Activated CD4-positive, alpha-beta T cell treated with anti-CD3 and anti-CD28 coated beads, Interleukin-2, amount 50 U/mL, for 16 hours (primary cell): ENCODE data around the gene GPR45.
A peak's percentile ranks its signal among the peaks of the same experiment; 100 is the strongest.
"Not testable (repeated sequence)": the region's sequence is repeated elsewhere in the genome, so short reads cannot be mapped to it uniquely, and the experiment has no call there.

Experiments used
- DNase-seq: peaks from one replicate; pipeline ENCODE4 v3.0.0-alpha.2; 2020

Gene GPR45, protein sequence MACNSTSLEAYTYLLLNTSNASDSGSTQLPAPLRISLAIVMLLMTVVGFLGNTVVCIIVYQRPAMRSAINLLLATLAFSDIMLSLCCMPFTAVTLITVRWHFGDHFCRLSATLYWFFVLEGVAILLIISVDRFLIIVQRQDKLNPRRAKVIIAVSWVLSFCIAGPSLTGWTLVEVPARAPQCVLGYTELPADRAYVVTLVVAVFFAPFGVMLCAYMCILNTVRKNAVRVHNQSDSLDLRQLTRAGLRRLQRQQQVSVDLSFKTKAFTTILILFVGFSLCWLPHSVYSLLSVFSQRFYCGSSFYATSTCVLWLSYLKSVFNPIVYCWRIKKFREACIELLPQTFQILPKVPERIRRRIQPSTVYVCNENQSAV

DNA sequence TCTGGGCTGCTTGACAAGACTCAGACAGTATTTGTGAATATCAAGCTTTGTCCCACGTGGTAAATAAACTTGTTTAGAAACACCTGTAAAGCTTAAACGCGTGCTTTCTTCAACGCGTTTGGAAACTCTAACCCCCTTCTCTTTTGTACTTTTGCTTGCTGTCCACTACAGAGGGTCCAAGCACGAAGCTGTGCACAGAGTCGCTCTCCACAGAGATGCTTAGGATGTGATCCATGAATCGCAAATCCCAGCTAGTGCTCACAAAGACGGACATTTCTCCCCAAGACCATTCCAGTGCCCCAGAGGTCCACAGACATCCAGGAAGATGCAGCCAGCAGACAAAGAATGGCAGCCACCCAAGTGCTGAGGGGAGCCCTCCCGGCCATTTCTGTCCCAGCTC is at the start of gene GPR45:
GPR45 (plus strand) TSS at position 301 of the 400 bp plus-strand sequence. CDS start 116 bp downstream, outside the sequence.
- no peak for DNase-seq

DNA sequence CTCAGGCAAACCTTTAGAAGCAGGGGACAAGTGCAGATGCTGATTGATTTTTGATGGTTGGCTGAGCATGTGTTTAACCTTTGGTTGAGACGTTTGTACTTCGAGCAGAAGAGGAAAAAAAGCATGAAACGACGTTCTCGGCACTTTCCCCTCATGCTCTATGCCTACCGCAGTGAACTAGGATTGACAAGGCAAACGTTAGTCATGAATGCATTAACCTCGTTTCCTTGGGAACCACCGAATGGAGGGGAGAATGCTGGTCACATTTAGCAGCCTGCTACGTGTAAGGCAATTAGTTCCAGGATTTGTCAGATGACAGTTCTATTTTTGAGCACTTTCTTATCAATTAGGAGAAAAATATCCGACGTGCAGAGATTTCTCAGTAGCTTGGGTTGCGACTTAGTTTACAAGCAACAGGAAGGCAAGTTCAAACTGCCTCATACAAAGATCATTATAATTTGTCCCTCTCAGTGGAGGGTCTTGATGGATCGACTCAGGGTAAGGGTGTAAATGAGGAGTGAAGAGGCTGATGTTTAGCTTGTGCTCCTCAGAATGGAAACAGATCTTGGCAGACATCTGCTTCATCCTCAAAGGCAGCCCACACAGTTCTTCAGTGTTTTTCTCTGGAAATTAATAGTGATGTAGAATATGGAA is 47.4 kb upstream of the GPR45 start:
- no peak for DNase-seq

DNA sequence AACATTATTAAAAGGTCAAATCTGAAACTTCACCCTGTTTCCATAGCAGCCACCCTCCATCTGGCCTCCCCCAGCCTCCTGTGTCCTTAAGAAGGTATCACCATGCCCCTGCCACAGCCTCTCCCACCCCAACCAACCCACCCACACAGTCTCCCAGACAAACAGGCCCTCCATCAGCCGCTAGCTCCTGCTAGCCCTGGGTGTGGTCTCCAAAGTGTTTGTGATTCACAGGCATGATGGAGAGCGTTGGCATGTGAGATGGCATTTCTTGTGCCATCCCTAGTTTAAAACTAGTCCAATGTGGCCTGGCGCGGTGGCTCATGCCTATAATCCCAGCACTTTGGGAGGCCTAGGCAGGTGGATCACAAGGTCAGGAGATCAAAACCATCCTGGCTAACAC is 44.9 kb upstream of the GPR45 start:
- DNase-seq, result no peak

DNA sequence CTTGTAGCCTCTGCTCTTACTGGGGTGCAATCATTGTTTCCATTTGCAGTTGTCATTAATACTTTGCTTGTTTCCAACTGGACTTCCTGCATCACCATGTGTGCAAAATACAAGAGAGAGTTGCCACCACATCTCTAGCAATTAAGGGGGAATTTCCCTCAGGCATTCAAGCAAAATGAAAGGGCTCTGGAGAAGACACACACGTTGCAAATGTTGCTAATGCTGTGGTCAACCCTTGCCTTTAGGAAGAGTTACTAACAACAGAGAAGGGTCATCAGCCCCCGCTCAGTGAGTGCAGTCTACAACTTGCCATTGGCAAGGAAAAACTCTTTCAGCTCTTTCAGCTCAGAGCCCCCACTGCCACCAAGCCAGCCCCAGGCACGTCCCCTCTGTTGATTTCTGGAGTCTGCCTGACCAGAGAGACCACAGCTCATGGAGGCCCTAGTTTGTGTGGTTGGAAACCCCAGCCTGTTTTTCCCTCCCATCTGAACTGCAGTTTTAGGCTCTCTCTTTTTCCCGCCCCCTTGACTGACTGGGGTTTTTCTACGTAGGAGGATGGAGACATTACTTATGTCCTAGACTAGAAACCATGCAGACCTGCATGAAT is 25.9 kb upstream of the GPR45 start:
- no peak for DNase-seq

DNA sequence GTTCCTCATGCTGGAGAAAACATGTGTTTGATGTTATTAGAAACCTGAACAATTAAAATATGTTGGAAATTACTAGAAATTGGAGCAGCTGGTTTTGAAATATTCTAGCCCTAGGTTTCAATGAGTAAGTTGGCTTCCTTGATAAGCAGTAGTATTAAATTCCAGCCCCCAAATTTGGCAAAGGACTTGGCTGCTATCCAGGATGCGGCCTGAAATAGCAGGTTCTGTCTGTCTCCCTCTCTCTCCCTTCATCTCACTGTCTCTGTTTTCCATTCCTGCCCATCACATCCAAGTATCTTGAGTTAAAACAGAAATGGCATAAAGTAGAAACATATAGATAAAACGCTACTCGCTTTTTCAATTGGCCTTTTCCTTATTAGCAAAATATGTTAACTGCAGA is 20.9 kb upstream of the GPR45 start:
- no peak for DNase-seq

DNA sequence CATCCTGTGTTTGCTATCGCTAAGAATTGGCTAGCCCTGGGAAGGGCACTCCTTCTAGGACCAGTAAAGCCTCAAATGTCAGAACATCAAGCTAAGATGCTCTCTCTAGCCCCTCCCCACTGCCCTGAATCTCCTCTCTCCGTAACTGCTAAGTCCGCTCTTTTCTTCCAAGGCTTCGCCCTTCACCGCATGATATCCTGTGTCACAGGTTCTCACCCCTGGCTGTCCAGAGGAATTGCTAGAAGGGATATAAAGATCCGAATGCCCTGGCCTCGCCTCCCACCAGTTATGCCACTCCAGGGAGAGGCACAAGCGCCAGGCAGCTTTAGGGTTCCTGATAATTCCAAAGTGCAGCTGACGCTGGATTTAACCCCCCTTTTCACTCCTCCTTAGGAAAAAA is 17.1 kb upstream of the GPR45 start:
- no peak for DNase-seq

DNA sequence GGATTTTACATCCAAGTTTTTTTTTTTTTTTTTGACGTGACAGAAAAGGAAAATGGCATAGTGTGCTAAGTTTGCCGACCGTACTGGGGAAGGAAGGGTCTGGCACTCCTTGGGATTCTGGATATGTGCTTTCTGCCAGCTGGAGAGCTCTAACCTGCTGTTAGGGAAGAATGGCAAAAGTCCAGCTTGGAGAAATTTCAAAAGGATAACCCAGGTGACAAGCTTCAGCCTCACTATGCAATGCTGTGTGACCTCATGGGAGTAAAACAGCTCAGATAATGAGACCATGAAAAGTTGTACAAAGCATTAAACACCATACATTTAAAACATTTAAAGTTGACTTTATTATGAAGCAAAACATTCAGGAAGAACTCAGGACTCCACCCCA is 10.3 kb upstream of the GPR45 start:
- no peak for DNase-seq

DNA sequence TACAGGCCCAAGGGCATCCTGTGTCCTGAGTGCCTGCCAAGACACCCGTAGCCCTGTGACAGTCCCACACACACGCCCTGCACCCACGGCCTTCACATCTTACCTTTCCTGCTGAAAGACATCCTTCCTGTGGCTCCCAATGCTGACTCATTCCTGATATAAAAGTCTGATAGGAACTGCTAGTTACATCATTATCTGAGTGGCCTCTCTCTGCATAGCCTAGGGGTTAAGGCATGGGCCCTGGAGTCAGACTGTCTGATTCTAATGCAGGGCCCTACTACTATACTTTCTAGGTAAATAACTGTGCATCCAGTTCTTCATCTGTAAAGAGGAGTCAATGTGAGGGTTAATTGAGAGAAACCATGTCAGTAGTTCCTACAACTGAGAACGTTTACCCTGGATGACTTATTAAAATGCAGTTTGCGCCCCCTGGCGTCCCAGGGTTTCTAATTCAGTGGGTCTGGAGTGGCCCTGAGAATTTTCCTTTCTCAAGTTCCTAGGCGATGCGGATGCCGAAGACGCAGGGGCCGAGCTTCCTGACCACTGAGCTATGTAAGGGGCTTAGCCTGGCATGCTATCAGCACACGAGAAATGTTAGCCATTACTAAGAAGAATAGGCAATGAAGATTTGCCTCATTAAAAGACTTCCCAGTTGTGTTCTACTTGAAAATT is 6.0 kb upstream of the GPR45 start:
- DNase-seq, result peak; percentile 61

DNA sequence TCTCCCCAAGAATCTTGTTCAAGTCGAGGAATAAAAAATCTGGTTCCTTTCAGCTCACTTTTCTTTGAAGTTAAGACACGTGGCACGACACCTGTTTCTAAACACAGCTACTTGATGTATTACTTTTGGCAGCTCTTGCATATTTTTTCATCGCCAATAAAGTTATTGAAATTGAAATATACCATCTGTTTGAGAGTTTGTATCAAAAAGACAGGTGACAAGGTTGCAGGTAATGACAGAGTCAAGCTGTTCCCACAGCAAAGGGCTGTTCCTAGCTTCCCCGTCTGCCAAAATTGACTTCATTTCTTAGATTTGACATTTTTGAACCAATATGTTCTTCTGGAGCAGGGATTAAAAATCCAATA is 5.5 kb upstream of the GPR45 start:
- no peak for DNase-seq

DNA sequence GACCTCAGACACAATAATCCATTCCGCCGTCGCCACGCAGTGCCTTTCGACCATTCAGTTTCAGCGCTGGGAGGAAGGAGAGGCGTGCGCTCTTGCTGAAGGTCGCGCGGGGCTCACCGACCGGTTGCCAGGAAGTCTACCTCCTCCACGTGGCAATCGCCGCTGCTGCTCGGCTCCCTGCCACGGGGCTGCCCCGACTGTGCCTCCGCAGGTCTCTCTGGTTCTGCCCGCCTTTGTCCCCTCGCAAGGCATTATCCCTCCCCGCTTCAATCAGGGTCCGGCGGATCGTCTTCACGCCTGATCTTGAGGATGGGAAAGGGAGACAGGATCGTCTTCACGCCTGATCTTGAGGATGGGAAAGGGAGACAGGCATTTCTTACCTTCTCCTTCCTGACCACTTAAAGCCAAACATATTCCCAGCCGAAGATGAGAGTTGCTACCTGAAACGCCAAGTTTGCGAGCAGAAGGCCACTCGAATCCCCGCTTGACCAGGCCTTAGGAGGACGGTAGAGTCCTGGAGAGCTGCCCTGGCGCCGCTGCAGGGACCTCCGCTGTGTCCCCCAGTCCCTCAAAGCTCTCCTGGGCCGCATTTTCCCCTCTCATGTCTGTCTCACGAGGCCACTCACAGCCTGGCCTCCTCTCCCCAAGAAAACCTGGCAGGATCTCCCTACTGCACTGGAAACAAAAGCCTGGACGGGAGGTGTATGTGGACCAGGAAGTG is 4.3 kb upstream of the GPR45 start:
- DNase-seq, result no peak

DNA sequence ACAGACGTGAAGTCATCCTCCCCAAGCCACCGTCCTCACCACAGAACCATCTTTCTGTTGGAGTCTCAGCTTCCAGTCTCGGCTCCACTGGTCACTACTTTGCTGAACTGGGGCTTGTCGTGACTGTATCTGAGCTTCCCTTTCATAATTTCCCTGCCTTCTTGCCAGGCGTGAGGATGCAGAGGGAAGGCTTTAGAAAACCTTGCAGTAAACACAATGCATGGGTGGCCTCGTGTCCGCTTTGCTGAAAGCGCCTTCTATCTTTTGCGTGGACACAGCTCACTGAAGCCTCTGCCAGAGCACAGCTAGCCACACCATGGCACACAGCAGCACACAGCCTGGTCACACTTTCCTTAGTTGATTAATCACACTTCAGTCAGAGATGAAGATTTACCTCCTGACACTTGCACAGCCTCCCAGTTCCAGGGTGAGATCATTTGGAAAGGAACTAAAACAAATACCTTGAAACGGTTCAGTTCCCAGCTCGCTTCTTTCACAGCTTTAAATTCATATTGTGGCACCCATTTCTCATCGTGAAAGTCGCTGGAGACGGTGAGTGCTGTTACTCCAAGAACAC is 2.8 kb upstream of the GPR45 start:
- DNase-seq, result no peak

DNA sequence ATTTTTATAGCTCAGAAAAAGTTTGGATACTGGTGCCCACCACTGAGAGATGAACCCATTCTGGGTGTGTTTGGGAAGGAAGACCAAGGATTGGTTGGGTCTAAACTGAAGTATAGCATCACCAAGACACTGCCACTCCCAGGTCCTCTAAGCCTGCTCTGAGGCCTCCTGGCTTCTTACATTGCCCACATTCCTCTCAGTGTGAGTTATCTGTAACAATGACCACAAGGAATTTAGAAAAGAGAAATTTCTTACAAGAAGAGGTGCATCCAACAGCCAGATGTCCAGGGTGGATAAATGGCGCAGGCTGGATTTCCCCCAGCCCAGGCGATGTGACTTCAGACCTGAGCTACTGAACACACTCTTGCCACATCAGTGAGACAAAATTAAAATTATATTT is 1.6 kb upstream of the GPR45 start:
- DNase-seq, result no peak

DNA sequence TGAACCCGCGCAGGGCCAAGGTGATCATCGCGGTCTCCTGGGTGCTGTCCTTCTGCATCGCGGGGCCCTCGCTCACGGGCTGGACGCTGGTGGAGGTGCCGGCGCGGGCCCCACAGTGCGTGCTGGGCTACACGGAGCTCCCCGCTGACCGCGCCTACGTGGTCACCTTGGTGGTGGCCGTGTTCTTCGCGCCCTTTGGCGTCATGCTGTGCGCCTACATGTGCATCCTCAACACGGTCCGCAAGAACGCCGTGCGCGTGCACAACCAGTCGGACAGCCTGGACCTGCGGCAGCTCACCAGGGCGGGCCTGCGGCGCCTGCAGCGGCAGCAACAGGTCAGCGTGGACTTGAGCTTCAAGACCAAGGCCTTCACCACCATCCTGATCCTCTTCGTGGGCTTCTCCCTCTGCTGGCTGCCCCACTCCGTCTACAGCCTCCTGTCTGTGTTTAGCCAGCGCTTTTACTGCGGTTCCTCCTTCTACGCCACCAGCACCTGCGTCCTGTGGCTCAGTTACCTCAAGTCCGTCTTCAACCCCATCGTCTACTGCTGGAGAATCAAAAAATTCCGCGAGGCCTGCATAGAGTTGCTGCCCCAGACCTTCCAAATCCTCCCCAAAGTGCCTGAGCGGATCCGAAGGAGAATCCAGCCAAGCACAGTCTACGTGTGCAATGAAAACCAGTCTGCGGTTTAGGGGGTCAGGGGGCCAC is 897 bp downstream of the GPR45 start:
- DNase-seq, result no peak

DNA sequence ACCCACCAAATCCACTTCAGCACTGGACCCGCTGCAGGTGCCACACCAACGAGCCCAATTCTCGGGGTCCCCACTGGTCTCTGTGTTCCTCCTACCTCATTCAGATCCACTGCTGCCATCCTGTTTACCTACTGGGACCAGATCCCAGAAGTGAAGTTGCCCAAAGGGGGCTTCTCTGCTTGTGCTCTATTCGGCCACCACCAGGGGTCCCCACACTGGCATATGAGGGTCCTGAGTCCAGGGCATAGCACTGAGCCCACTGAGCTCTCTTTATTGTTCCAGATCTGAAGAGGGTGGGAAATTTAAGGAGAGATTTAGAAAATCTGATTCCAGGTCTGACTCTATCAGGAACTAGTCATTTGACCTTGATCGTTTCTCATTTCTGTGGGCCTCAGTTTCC is 2.4 kb downstream of the GPR45 start:
- no peak for DNase-seq

DNA sequence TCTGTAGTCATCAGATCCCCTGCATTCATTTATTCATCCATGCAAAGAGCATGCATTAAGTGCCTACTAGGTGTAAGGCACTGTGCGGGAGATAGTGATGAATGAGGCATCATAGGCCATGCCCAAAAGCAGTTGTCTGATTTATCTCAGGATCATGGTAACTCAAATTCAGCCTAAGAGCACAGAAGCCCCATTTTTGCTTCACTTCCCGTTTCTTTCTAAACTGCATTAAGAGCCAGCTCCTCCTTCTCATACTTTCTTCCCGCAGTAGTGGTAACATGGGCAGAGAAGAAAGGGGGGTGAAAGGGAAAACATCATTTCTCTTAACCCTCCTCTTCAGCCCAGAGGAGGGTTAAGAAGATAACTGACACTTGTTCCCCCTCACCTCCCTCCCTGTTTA is 2.9 kb downstream of the GPR45 start:
- DNase-seq, result no peak

DNA sequence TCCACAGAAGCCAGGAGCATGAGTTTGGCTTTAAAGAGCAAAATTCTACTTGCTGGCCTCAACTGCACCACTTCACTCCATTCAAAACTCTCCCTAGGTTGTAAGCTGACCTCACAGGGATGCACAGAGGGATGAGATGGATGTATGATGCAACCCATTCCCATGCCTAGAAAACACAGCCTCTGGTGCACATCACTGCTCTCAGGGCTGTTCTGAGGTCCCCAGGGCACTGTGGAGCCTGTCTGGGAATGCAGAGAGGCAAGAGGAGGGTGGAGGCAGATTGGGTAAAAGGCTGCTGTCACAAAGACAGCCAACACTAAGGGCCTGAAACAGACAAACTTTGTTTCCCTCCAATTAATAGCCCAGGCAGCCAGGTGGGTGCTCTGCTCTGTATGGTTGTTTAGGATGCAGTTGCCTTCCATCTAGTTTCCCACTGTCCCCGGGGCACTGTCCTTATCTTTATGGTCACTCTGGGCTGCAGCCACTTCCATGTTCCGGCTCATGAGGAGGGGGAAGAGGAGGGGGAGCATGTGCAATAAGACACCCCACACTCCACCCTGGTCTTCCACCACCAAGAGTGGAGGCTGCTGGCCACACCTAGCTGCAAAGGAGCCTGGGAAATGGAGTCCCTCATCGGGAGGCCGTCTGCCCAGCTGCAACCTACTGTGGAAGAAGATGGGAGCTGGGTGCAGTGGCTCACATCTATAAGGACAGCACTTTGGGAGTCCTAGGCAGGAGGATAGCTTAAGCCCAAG is 7.0 kb downstream of the GPR45 start:
- DNase-seq, result no peak

DNA sequence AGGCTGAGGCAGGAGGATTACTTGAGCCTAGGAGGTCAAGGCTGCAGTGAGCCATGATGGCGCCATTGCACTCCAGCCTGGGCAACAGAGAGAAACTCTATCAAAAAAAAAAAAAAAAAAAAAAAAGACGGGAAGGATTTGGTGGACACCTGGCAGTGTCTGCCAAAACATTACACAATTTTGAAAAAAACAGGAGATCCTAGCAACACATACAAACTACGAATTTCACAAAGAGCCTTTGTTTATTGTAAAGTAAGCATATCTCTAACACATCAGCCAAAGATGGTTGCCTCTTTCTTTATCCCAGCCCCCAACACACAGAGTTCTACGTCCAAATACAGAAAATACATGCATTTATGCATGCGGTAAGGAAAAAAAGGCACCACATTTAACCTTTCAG is 7.6 kb downstream of the GPR45 start:
- DNase-seq, result no peak

DNA sequence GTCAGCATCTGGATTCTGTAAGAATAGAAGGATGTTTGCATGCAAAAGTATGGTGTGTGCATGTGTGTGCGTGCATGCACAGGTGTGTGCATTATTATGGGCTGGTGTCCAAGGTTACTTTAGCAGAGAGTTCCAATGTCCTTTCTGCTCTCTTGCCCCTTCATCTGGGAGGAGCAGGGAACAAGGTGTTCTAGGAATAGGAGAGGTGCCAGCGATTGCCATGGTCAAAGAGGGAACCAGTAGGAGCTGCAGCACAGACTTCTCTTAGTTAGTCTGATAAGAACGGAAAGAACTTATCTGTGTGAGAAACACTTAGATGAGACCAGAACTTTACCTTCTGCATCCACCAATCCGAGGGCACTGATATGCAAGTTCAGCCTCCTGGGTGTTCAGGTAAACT is 8.3 kb downstream of the GPR45 start:
- DNase-seq, result no peak

DNA sequence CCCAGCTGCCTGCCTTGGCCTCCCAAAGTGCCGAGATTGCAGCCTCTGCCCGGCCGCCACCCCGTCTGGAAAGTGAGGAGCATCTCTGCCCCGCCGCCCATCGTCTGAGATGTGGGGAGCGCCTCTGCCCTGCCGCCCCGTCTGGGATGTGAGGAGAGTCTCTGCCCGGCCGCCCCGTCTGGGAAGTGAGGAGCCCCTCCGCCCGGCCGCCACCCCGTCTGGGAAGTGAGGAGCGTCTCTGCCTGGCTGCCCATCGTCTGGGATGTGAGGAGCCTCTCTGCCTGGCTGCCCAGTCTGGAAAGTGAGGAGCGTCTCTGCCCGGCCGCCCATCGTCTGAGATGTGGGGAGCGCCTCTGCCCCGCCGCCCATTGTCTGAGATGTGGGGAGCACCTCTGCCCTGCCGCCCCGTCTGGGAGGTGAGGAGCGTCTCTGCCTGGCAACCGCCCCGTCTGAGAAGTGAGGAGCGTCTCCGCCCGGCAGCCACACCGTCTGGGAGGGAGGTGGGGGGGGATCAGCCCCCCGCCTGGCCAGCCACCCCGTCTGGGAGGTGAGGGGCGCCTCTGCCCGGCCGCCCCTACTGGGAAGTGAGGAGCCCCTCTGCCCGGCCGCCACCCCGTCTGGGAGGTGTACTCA is 9.6 kb downstream of the GPR45 start:
- DNase-seq, result not testable (repeated sequence)

DNA sequence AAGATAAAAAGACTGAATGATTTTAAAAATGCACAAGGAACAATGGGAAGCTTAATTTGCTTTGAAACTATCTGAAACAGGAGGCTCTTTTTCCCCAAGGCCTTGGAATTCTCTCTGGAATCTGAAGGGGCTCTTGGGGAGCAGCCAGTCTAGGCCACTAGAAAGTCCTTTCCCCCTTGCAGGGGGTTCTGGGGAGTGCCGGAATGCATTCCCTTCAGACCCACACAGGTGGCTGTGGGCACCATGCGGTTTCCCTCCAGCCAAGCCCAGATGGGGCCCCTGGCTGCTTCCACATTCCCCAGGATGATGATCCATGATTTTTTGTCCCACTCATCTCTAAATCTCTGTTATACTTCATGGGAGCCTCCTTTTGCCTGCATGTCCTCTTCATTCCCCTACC is 10.7 kb downstream of the GPR45 start:
- DNase-seq, result no peak
